HG02759 (cell line): ENCODE measurements around the gene DUSP2.

Source experiments
- ATAC-seq: cut with Tn5 transposase; IDR thresholded peaks from one replicate; pipeline ENCODE4 v1.9.1; 2021; ENCODE audit warnings: mild to moderate bottlenecking, moderate library complexity; ENCODE audit not compliant: unreplicated experiment

DUSP2 gene

DNA sequence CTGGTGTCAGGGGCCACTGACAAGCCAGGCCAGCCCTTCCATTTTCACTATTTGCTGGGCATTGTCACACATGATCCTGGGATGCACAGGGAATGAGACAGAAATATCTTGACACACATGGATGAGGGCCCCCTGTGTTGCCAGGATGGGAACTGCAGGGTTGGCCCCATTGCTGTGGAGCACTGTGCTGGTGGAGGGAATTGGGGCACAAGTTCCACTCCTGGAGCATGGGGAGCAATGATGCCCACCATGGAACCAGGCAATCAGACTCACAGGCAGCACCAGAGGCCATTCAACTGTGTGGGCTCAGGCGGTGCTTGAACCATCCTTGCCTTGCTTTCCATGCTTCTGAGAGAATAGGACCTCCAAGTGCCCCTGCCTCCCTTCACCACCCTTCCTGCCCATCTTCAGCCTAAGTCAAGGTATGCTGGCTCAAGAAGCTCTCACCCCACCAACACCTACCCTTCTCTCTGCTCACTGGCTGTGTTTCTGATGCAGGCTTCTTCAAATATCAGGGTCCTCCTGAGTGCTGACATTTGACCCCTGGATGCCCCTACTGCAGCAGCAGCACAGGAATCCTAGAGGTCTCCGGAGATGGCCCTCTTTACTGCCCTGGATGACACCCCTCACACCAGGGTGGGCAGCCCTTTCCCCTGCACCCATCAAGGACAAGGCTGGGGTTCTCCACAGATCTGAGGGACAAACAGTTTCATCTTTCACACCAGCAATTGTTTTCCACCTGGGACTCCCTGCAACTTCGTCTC, 39.9 kb downstream of the DUSP2 start:
- ATAC-seq, result no peak

DNA sequence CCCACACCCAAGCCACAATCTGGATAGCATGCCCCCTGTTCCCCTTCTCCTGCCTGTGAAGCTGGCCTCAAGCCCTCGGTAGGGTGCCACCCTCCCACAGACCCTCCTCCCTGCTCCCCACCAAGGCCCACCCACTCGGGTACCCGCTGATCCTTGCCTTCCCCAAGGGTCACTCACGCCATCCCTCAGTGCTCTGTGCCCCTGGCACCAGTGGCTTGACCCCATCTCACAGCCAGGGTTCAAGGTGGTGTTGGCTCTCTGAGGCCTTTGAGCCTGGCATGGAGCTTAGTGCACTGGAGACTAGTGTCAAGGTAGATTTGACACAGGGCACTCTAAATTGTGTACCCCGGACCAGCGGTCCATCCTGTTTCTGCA, 40.8 kb downstream of the DUSP2 start:
- ATAC-seq, result no peak

DNA sequence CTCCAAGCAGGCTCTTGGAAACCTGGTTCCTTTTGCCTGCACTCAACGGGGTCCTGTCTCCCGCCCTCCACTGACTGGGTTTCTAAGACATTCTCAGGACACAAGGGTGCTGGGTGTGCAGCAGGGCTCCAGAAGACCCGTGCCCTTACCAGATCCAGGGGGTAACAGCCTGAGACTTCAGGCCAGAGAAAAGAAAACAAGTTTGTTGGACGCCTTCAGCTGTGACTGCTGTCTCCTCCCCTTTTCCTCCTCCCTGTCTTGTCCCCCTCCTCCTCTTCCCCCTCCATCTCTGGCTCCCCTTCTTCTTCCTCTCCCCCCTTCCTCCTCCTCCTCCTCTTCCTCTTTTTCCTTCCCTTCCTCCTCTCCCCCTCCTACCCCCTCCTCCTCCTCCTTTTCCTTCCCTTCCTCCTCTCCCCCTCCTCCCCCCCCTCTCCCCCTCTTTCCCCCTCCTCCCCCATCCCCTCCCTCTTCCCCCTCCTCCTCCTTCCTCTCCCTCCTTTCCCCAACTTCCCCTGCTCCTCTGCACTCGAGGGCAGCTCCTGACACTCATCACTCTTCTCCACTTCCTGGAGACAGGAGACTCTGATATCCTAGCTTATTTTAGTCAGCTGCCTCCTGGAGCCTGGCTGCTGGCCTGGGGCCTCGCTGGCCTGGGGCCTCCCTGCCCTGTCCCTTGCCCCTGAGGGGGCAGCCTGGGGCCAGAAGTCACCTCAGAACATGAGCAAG, 41.3 kb downstream of the DUSP2 start:
- no peak for ATAC-seq

DNA sequence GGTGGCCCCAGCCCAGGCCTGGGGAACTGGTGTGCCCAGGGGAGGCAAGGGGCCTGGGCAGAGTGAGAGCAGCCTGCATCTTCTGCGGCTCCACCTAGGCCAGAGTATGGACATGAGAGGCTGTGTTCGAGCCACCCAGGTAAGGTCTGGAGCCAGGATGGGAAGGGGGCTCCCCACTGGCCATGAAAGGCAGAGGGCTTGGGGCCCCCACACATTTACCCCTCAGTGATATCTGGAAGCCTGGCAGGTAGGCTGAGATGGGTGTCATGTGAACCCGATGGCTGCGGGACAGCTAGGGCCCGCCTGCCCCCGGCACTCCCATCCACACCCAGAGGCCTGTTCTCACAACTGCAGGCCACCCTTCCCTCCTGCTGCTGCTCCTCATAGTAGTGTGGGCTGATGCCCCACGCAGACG, 42.0 kb downstream of the DUSP2 start:
- no peak for ATAC-seq

DNA sequence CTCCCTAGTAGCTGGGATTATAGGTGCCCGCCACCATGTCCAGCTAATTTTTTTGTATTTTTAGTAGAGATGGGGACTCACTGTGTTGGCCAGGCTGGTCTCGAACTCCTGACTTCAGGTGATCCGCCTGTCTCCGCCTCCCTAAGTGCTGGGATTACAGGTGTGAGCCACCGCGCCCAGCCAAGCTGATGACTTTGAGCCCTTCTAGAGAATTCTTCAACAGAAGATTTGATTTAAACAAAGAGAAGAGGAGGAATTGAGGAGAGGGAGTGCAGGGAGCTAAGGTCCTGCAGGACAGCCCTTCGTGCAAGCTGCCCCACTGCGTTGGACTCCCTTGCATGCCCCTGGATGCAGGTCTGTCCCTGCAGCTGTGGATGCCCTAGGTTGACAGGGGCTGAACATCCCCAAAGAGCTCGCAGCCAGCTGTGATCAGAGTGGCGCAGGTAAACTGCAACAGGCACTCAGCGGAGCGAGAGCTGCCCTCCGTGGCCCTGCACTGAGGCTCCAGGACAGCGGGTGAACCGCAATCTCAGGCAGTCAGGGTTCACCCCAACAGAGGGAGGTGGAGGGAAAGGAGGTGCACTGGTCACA, 42.5 kb downstream of the DUSP2 start:
- ATAC-seq, result no peak

DNA sequence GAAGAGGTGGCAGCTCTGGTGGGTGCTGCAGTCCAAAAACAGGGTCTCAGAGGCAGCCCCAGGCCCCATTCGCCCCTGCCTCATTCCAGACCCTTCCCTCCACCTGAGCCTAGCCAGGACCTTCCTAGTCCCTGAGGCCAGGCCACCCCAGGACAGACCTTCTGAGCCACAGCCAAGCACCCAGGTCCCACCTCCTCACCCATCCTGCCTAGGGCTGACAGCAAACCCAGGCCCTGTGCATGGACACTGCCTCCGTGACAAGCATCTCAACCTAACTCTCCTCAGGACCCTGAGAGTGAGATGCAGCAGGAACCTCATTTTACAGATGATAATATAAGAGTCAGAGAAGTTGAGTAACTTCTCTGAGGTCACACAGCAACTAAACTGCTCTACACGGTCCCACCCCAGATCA, 44.3 kb downstream of the DUSP2 start:
- ATAC-seq, result no peak

DNA sequence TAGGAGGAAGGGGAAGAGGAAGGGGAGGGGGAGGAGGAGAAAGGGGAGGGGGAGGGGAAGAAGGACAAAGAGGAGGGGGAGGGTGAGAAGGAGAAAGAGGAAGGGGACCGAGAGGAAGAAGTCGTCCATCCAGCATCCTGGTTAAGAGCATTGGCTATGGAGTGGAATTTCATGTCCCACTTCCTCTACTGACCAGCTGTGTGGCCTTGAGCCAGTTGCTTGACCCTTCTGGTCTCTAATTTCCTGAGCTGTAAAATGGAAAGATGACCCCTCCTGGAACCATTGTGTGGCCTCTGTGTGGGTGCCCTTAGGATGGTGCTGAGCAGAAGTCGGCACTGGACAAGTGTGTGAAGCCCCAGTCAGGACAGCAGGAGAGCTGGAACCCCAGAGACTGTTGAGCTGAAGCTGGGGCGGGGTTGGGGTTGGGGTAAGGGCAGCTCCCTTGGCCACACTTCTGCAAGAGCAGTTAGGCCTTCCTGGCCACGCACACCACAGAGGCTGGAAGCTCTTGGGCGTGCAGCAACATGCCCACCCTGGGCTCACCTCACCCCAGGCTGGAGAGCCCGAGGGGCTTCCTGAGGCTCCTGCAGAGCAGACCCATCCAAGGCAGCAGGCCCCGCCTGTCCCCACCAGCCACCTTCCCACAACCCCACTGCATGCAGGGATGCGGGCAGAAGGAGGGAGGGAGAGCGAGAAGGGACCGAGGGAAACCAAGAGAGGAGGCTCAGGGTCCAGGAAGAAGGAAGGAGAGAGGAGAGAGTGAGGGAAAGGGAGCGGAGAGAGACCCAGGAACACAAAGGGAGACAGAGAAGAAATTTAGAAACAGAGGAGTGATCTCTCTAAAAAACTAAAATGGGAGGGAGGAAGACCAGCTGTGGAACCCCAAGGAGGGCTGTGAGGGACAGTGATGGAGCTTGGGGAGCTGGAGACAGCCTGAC, 45.1 kb downstream of the DUSP2 start:
- ATAC-seq, result no peak

DNA sequence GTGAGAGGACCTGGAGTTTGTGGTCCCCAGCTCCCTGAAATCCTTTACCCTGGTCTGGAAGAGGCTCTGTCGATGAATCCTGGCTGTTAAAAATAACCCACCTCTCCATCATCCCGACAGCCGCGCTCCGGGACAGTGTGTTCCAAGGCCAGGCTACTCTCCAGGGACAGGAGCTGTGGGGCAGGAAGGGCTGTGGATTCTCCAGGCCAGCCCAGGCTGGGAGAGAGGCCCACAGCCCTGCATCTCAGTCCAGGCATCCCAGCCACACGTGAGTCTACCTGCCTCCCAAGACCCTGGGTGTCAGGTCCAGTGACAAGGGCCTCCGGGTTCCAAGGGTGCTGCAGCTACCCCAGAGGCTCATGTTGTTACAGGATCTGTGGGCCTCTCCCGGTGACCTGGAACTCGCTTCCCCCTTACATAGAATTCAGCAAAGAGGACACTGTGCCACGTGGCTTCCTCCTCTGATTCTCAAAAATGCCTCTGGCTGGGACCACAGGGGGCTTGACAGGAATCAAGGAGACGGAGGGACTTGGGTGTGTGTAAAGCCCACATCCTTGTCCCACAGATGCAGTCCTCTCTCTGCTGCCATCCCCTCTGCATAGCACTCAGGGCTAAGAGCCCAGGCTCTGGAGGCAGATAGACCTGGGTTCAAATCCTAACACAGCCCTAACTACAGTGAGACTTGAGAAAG, 46.2 kb downstream of the DUSP2 start:
- ATAC-seq, result no peak

DNA sequence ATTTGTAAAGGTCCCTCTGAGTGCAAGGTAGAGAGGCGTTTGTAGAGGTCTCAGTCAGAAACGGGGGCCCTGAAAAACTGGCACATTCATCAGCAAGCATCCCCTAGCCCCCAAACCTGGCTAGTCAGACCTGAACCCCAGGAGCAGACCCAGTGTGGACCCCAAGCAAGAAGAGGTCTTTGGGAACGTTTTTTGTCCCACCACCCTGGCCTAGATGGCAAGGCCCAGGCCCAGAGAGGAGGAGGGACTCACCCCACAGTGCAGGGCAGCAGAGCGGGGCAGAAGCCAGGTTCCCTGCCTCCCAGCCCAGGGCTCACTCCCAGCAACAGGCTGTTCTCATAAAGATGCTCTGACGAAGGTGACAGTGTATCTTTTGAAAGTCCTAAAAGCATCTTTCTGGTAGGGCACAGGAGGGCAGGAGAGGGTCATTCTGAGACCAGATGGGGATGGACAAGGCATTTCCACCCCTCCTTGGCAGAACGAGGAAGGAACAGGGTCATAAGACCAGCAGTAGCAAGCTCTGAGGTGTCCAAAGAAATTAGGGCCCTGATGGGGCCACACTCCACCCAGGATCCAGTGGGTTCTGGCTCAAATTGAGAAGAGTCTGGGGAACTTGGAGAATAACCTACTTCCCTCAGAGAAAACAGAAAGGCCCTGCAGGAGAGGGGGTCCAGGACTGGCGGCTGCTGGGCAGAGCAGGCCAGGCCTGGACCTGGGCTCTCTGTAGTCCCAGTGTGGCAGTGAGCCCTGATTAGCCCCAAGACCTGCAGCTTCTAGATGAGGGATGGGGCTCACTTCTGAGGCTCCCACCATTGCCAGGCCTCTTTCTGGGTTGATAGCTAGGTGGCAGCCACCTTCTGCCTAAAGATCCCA, 47.1 kb downstream of the DUSP2 start:
- ATAC-seq, result no peak

DNA sequence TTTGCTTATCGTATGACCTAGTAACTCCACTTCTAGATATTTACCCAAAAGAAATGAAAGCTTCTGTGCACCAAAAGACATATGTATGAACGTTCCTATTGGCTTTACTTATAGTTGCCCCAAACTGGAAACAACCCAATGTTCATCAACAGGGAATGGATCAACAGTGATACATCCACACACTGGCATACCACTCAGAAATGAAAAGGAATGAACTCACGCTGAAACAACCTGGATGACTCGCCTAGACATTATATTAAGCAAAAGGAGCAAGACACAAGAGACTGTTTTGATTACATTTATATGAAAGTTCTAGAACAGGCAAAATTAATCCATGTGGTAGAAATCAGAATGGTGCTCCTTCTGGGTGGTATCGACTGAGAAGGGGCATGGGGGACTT, 47.8 kb downstream of the DUSP2 start:
- ATAC-seq, result no peak

DNA sequence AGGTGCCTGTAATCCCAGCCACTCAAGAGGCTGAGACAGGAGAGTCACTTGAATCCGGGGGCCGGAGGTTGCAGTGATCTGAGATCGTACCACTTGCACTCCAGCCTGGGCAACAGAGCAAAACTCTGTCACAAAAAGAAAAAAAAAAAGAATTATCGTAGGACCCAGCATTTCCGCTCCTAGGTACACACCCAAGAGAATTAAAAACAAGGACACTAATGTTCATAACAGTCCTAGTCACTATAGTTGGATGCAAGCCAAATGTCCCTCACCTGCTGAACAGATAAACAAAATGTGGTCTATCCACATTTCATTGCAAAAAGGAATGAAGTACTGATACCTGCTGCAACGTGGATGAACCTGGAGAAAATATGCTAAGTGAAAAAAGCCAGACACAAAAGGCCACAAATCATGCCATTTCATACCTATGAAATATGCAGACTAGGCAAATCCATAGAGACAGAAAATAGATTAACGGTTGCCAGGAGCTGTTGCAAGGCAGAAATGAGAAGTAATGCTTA, 50.1 kb downstream of the DUSP2 start:
- no peak for ATAC-seq

DNA sequence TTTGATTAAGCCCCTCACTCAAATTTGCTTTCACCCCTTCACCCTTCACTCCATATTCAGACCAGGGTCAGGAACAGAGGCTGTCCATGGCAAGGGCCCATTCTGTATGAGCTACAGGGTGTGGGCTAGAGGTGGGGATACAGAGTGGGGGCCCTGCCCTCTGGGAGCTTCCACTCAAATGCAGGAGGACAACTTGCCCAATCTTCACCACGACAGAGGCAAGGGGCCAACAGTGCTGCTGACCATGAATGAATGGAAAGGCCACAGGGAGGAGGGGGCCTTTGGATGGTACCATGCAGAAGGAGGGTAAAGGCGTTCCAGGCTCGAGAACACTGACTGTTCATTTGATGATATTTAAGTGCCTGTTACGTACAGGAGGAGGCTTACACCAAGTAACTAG, 51.7 kb downstream of the DUSP2 start:
- ATAC-seq, result no peak
